HepG2 (cell line): ENCODE measurements around the gene CDC42EP5. TPM values are rescaled to one million over a fixed set of nuclear protein-coding genes. Genes with fewer than 3 reads are reported as not detected.

ENCODE experiments used
- BCLAF1 ChIP-seq: fragments of 450-650 bp; IDR thresholded peaks from 2 replicates; pipeline ENCODE4 v1.6.1; 2017; ENCODE audit warnings: mild to moderate bottlenecking
- CHD2 ChIP-seq: IDR thresholded peaks from 2 replicates; pipeline ENCODE4 v1.6.1; 2011; ENCODE audit warnings: low read depth, low read length, improper control_type of control experiment
- FOXA3 ChIP-seq: IDR thresholded peaks from 2 replicates; pipeline ENCODE4 v1.6.1; 2016; ENCODE audit warnings: missing genetic modification reagents, missing compliant biosample characterization
- FOXO4 ChIP-seq: sonication (generic); formaldehyde crosslinking; conservative IDR thresholded peaks from 2 replicates; pipeline ENCODE4 v1.8.1; 2023; ENCODE audit warnings: missing genetic modification reagents
- HNRNPUL1 ChIP-seq: fragments of 200-400 bp; formaldehyde crosslinking; IDR thresholded peaks from 2 replicates; pipeline ENCODE4 v1.6.1; 2017; ENCODE audit warnings: low read depth, mild to moderate bottlenecking, low read length, moderate library complexity
- MYNN ChIP-seq: sonication (generic); formaldehyde crosslinking; IDR thresholded peaks from 2 replicates; pipeline ENCODE4 v1.4.0; 2020; ENCODE audit warnings: mild to moderate bottlenecking, low read depth, missing genetic modification reagents
- NCOA5 ChIP-seq: sonication (generic); formaldehyde crosslinking; IDR thresholded peaks from 2 replicates; pipeline ENCODE4 v1.4.0; 2020; ENCODE audit warnings: missing genetic modification reagents
- NFKBIZ ChIP-seq: IDR thresholded peaks from 2 replicates; pipeline ENCODE4 v1.6.1; 2018; ENCODE audit warnings: missing genetic modification reagents, missing compliant biosample characterization
- POLR2AphosphoS5 ChIP-seq: IDR thresholded peaks from 2 replicates; pipeline ENCODE4 v1.6.1; 2012; ENCODE audit warnings: low read depth, low read length
- RNF2 ChIP-seq: fragments of 450-650 bp; conservative IDR thresholded peaks from 2 replicates; pipeline ENCODE4 v1.6.1; 2016; ENCODE audit warnings: low read depth
- RXRB ChIP-seq: IDR thresholded peaks from 2 replicates; pipeline ENCODE4 v1.6.1; 2016; ENCODE audit warnings: borderline replicate concordance, missing genetic modification reagents, missing compliant biosample characterization
- SAFB2 ChIP-seq: sonication (generic); formaldehyde crosslinking; IDR thresholded peaks from 2 replicates; pipeline ENCODE4 v1.5.1; 2020; ENCODE audit warnings: missing genetic modification reagents, low read depth, mild to moderate bottlenecking, borderline replicate concordance
- XBP1 ChIP-seq: sonication (generic); formaldehyde crosslinking; IDR thresholded peaks from 2 replicates; pipeline ENCODE4 v1.5.0; 2020; ENCODE audit warnings: missing genetic modification reagents
- ZBTB7B ChIP-seq: sonication (generic); formaldehyde crosslinking; IDR thresholded peaks from 2 replicates; pipeline ENCODE4 v1.4.0; 2020; ENCODE audit warnings: missing genetic modification reagents
- ZNF251 ChIP-seq: sonication (generic); formaldehyde crosslinking; IDR thresholded peaks from 2 replicates; pipeline ENCODE4 v1.9.0; 2021; ENCODE audit warnings: mild to moderate bottlenecking, missing genetic modification reagents
- ZNF260 ChIP-seq: sonication (generic); formaldehyde crosslinking; IDR thresholded peaks from 2 replicates; pipeline ENCODE4 v1.4.0; 2020; ENCODE audit warnings: missing genetic modification reagents, low read depth, mild to moderate bottlenecking, borderline replicate concordance
- ZNF333 ChIP-seq: sonication (generic); formaldehyde crosslinking; IDR thresholded peaks from 2 replicates; pipeline ENCODE4 v1.4.0; 2020; ENCODE audit warnings: mild to moderate bottlenecking, missing genetic modification reagents, borderline replicate concordance
- ZNF430 ChIP-seq: sonication (generic); formaldehyde crosslinking; IDR thresholded peaks from 2 replicates; pipeline ENCODE4 v1.9.0; 2021; ENCODE audit warnings: mild to moderate bottlenecking, missing genetic modification reagents
- ZNF567 ChIP-seq: sonication (generic); formaldehyde crosslinking; IDR thresholded peaks from 2 replicates; pipeline ENCODE4 v1.8.1; 2023; ENCODE audit warnings: mild to moderate bottlenecking, missing genetic modification reagents, borderline replicate concordance
- ZNF782 ChIP-seq: sonication (generic); formaldehyde crosslinking; IDR thresholded peaks from 2 replicates; pipeline ENCODE4 v1.4.0; 2020; ENCODE audit warnings: missing genetic modification reagents, mild to moderate bottlenecking, borderline replicate concordance
- polyA plus RNA-seq, 8 experiments: library from polyadenylated mRNA; depleted of rRNA in 3 of 8; stranded (reverse) in 7 of 8; unstranded in 1 of 8; fragments of >200 nt; fragmentation: Illumina TruSeq in 4 of 8; extraction: Trizol in 4 of 8; gene quantifications; 2 replicates each; pipeline versions ENCODE4 v1.2.1 to v1.2.3, GENCODE V29; 2011 to 2016; ENCODE audit warnings: low read depth in 4 of 8, missing spikeins in 1 of 8, mixed read lengths in 1 of 8; ENCODE audit not compliant: insufficient read depth in 1 of 8
- total RNA-seq, 5 experiments: library from RNA; depleted of rRNA; stranded (reverse); fragments of >200 nt; fragmentation: Illumina TruSeq; extraction: Trizol; gene quantifications; 2 replicates each; pipeline ENCODE4 v1.2.3, GENCODE V29; 2016; ENCODE audit warnings: low read depth in 1 of 5
- TF ChIP-seq, protein P1 (sequence below): sonication (generic); formaldehyde crosslinking; IDR thresholded peaks from 2 replicates; pipeline ENCODE4 v1.5.0; 2020; ENCODE audit warnings: mild to moderate bottlenecking, missing genetic modification reagents
- TF ChIP-seq, protein P2 (sequence below): sonication (generic); formaldehyde crosslinking; IDR thresholded peaks from 2 replicates; pipeline ENCODE4 v1.8.0; 2023; ENCODE audit warnings: mild to moderate bottlenecking, missing genetic modification reagents

Gene CDC42EP5
- total and polyA plus RNA-seq, 2 of the 13 experiments (the other 11 are each of a cell fraction or from before 2014, with no cell fraction given) = 0.41 to 1.6 TPM

- TF ChIP-seq, protein P1, sequence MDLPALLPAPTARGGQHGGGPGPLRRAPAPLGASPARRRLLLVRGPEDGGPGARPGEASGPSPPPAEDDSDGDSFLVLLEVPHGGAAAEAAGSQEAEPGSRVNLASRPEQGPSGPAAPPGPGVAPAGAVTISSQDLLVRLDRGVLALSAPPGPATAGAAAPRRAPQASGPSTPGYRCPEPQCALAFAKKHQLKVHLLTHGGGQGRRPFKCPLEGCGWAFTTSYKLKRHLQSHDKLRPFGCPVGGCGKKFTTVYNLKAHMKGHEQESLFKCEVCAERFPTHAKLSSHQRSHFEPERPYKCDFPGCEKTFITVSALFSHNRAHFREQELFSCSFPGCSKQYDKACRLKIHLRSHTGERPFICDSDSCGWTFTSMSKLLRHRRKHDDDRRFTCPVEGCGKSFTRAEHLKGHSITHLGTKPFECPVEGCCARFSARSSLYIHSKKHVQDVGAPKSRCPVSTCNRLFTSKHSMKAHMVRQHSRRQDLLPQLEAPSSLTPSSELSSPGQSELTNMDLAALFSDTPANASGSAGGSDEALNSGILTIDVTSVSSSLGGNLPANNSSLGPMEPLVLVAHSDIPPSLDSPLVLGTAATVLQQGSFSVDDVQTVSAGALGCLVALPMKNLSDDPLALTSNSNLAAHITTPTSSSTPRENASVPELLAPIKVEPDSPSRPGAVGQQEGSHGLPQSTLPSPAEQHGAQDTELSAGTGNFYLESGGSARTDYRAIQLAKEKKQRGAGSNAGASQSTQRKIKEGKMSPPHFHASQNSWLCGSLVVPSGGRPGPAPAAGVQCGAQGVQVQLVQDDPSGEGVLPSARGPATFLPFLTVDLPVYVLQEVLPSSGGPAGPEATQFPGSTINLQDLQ = no peak
- TF ChIP-seq MYNN (CRISPR knock-in tag) = no peak; the same call in 1 of the 2 replicates
- TF ChIP-seq ZNF782 (CRISPR knock-in tag) = no peak; the same call in 1 of the 2 replicates
- no peak for TF ChIP-seq ZNF251 (CRISPR knock-in tag)
- no peak for TF ChIP-seq ZNF260 (CRISPR knock-in tag)
- peak; percentile 58; the same call in 1 of the 2 replicates for TF ChIP-seq RXRB (CRISPR knock-in tag)
- peak; percentile 24; the same call in 1 of the 2 replicates for TF ChIP-seq NFKBIZ (CRISPR knock-in tag)
- no peak; the same call in 1 of the 2 replicates for TF ChIP-seq CHD2
- TF ChIP-seq SAFB2 (CRISPR knock-in tag) = peak; percentile 37; the same call in 1 of the 2 replicates
- TF ChIP-seq ZNF333 (CRISPR knock-in tag) = peak; percentile 34; the same call in 1 of the 2 replicates
- TF ChIP-seq ZNF430 (CRISPR knock-in tag) = peak; percentile 92
- TF ChIP-seq BCLAF1 = no peak
- TF ChIP-seq ZNF567 = peak; percentile 70
- TF ChIP-seq ZBTB7B (CRISPR knock-in tag) = no peak
- TF ChIP-seq FOXA3 = no peak
- TF ChIP-seq RNF2 = peak; percentile 97
- no peak for TF ChIP-seq FOXO4 (CRISPR knock-in tag)
- TF ChIP-seq HNRNPUL1 = no peak
- TF ChIP-seq XBP1 (CRISPR knock-in tag) = no peak
- peak; percentile 96 for TF ChIP-seq POLR2AphosphoS5
- no peak for TF ChIP-seq NCOA5 (CRISPR knock-in tag)
- TF ChIP-seq, protein P2, sequence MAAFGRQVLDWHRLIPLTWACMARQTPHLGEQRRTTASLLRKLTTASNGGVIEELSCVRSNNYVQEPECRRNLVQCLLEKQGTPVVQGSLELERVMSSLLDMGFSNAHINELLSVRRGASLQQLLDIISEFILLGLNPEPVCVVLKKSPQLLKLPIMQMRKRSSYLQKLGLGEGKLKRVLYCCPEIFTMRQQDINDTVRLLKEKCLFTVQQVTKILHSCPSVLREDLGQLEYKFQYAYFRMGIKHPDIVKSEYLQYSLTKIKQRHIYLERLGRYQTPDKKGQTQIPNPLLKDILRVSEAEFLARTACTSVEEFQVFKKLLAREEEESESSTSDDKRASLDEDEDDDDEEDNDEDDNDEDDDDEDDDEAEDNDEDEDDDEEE (CRISPR knock-in tag) = peak; percentile 77; the same call in 1 of the 2 replicates
Observed at GRCh38 chr19:54448774-54449700, 24.1 kb downstream of the CDC42EP5 start, which contains the start of gene LENG8 (continued).
